Body of pancreas (tissue), 4 donors: ENCODE results near the gene NACA2.

Experiments
- CTCF ChIP-seq, 7 experiments: fragments of 450-650 bp in 4 of 7; fragments of 200-600 bp in 3 of 7; sonication (generic) in 3 of 7; IDR thresholded peaks; one replicate each; pipeline ENCODE4 v1.5.1; 2016 to 2019; ENCODE audit warnings: antibody characterized with exemption in 7 of 7
- POLR2A ChIP-seq, 3 donors: fragments of 450-650 bp; IDR thresholded peaks; one replicate each; pipeline ENCODE4 v1.6.1; 2016; ENCODE audit warnings: antibody characterized with exemption in 3 of 3, mild to moderate bottlenecking in 2 of 3

- TF ChIP-seq CTCF (IDR thresholded peaks at IDR 0.05) (no peak), POLR2A (IDR thresholded peaks at IDR 0.05) (no peak)
Observed at GRCh38 chr17:61554209-61554608, 36.8 kb downstream of the NACA2 start.
